Peyer's patch (tissue), 4 donors: Measurements from ENCODE around the gene SPPL3.

Experiments used
- POLR2A ChIP-seq, 2 donors: fragments of 450-650 bp; IDR thresholded peaks; one replicate each; pipeline ENCODE4 v1.5.1; 2017; ENCODE audit warnings: antibody characterized with exemption in 2 of 2, mild to moderate bottlenecking in 2 of 2, moderate library complexity in 2 of 2
- TF ChIP-seq, protein P1 (sequence below), 6 experiments: fragments of 450-650 bp in 4 of 6; fragments of 200-600 bp in 2 of 6; sonication (generic) in 1 of 6; IDR thresholded peaks; one replicate each; pipeline ENCODE4 v1.5.1; 2017 to 2019; ENCODE audit warnings: antibody characterized with exemption in 6 of 6, mild to moderate bottlenecking in 3 of 6, moderate library complexity in 1 of 6

DNA sequence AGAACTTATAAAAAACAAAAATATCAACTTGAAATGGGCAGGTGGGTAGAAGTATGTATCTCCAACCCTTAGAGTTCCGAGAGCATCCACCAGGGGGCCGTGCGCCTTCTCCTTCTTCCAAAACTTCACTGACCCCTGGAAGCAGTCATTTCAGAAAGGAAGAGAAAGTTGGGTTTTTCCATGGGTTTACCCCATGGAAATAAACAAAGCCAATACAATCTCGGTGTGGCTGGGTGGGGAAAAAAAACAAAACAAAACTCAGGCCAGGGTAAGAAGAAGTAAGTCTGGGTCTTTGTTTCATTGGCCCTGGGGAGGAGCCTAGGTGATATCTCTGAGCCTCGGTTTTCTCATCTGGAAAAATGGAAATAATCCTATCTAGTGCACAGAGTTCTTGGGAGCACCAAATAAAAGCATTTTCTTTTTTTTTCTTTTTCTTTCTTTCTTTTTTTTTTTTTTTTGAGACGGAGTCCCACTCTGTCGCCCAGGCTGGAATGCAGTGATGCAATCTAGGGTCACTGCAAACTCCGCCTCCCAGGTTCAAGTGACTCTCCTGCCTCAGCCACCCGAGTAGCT is 40.6 kb upstream of the SPPL3 start:
- TF ChIP-seq, protein P1, sequence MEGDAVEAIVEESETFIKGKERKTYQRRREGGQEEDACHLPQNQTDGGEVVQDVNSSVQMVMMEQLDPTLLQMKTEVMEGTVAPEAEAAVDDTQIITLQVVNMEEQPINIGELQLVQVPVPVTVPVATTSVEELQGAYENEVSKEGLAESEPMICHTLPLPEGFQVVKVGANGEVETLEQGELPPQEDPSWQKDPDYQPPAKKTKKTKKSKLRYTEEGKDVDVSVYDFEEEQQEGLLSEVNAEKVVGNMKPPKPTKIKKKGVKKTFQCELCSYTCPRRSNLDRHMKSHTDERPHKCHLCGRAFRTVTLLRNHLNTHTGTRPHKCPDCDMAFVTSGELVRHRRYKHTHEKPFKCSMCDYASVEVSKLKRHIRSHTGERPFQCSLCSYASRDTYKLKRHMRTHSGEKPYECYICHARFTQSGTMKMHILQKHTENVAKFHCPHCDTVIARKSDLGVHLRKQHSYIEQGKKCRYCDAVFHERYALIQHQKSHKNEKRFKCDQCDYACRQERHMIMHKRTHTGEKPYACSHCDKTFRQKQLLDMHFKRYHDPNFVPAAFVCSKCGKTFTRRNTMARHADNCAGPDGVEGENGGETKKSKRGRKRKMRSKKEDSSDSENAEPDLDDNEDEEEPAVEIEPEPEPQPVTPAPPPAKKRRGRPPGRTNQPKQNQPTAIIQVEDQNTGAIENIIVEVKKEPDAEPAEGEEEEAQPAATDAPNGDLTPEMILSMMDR (IDR thresholded peaks at IDR 0.05) = peak; percentile 45 to 71 (median 68)
- no peak for TF ChIP-seq POLR2A (IDR thresholded peaks at IDR 0.05)
